Thyroid gland (tissue), 4 donors: ENCODE data around the gene PLK5. TPM values are rescaled to one million over a fixed set of nuclear protein-coding genes. Genes with fewer than 3 reads are reported as not detected.

Experiments used
- DNase-seq, 2 donors: peaks; one replicate each; pipeline ENCODE4 v3.0.0-alpha.2; 2019
- H3K27ac ChIP-seq, 3 donors: fragments of 200-600 bp; sonication (generic); 1 replicate in 2 of 3; 2 replicates in 1 of 3; pipeline ENCODE4 v1.5.1; 2016 to 2019; ENCODE audit warnings: mild to moderate bottlenecking in 1 of 3, moderate library complexity in 1 of 3
- H3K27me3 ChIP-seq: fragments of 200-600 bp; sonication (generic); one replicate; pipeline ENCODE4 v1.5.1; 2019
- H3K36me3 ChIP-seq, 2 donors: fragments of 200-600 bp; sonication (generic); one replicate each; pipeline ENCODE4 v1.5.1; 2016 to 2019
- H3K4me1 ChIP-seq, 2 donors: fragments of 200-600 bp; sonication (generic); one replicate each; pipeline ENCODE4 v1.5.1; 2017 to 2019
- H3K4me3 ChIP-seq, 3 donors: fragments of 200-600 bp; sonication (generic); replicated peaks in 1 of 3; 1 replicate in 2 of 3; 2 replicates in 1 of 3; pipeline ENCODE4 v1.5.1; 2016; ENCODE audit warnings: mild to moderate bottlenecking in 1 of 3
- H3K9me3 ChIP-seq: fragments of 200-600 bp; sonication (generic); one replicate; pipeline ENCODE4 v1.5.1; 2017
- CTCF ChIP-seq, 6 experiments: fragments of 200-600 bp in 3 of 6; fragments of 450-650 bp in 3 of 6; sonication (generic) in 3 of 6; IDR thresholded peaks; one replicate each; pipeline ENCODE4 v1.5.1; 2016 to 2019; ENCODE audit warnings: antibody characterized with exemption in 6 of 6, mild to moderate bottlenecking in 2 of 6, inconsistent platforms in 1 of 6, moderate library complexity in 1 of 6
- POLR2A ChIP-seq, 2 donors: fragments of 450-650 bp; IDR thresholded peaks; one replicate each; pipeline ENCODE4 v1.6.1; 2017; ENCODE audit warnings: antibody characterized with exemption in 2 of 2, mild to moderate bottlenecking in 2 of 2, moderate library complexity in 1 of 2
- WGBS, 2 donors: methylation state at CpG; one replicate each; pipeline ENCODE4 v1.1.5; 2017; 5-methylcytosine and 5-hydroxymethylcytosine counted together
- intact Hi-C: fragments of 100-400 bp; cut with DNase I; formaldehyde crosslinking; loops from one replicate; pipeline ENCODE4 v1.15.1; 2023
- total RNA-seq, 4 donors: library from RNA; depleted of rRNA; stranded (reverse); fragments of >200 nt; gene quantifications; one replicate each; pipeline ENCODE4 v1.2.3, GENCODE V29; 2016

PLK5 gene
- total RNA-seq, 4 donors from 2014 or later = not detected

- no peaks in the 10 kb centered on the region for H3K36me3 ChIP-seq
- intact Hi-C loops = no loop called here
- H3K27me3 ChIP-seq = peaks cover 11% of the 10 kb centered on the region
- H3K9me3 ChIP-seq = no peaks in the 10 kb centered on the region
- 76 to 78% methylated on average over 8 of the region's 8 CpGs for WGBS, 2 donors
- H3K4me1 ChIP-seq = peaks cover 7 to 19% of the 10 kb centered on the region in 2 donors
- DNase-seq = no peak
- H3K27ac ChIP-seq = no peak overlapping the region
- no peak for TF ChIP-seq CTCF (IDR thresholded peaks at IDR 0.05)
- TF ChIP-seq POLR2A (IDR thresholded peaks at IDR 0.05) = no peak
- no peak overlapping the region for H3K4me3 ChIP-seq
These were observed 18.9 kb upstream of the PLK5 start for GRCh38 chr19:1505012-1505411.

GRCh38 chr19:1505991-1506881, 17.6 kb upstream of the PLK5 start:
- no peak for DNase-seq
- no peak for TF ChIP-seq POLR2A (IDR thresholded peaks at IDR 0.05)
- no peak for TF ChIP-seq CTCF (IDR thresholded peaks at IDR 0.05)
- 90 to 91% methylated on average over 34 to 36 of the region's 45 CpGs for WGBS, 2 donors
- intact Hi-C loops = no loop called here
- Histone ChIP-seq H3K9me3 (no peaks in the 10 kb centered on the region), H3K27ac (no peak overlapping the region), H3K27me3 (peaks cover 11% of the 10 kb centered on the region), H3K4me1 (peaks cover 7 to 19% of the 10 kb centered on the region in 2 donors), H3K4me3 (no peak overlapping the region), H3K36me3 (no peaks in the 10 kb centered on the region)

GRCh38 chr19:1507192-1507660, 16.7 kb upstream of the PLK5 start:
- Histone ChIP-seq H3K9me3 (no peaks in the 10 kb centered on the region), H3K27ac (no peak overlapping the region), H3K36me3 (no peaks in the 10 kb centered on the region), H3K4me3 (peak overlapping the region in 1 of 3 donors; percentile 34), H3K27me3 (peaks cover 11% of the 10 kb centered on the region), H3K4me1 (peaks cover 7 to 19% of the 10 kb centered on the region in 2 donors)
- TF ChIP-seq CTCF (IDR thresholded peaks at IDR 0.05) = no peak
- TF ChIP-seq POLR2A (IDR thresholded peaks at IDR 0.05) = no peak
- WGBS, 2 donors = 65 to 68% methylated on average over 14 to 18 of the region's 23 CpGs
- DNase-seq = no peak
- intact Hi-C loops = no loop called here

- Histone ChIP-seq H3K4me1 (peaks cover 6 to 21% of the 10 kb centered on the region in 2 donors), H3K27me3 (peaks cover 10% of the 10 kb centered on the region), H3K27ac (peak overlapping the region; percentile 55 to 77 (median 73)), H3K4me3 (peak overlapping the region in 1 of 3 donors; percentile 34), H3K9me3 (no peaks in the 10 kb centered on the region), H3K36me3 (no peaks in the 10 kb centered on the region)
- peak; percentile 91 to 93 for DNase-seq
- peak in 1 of 2 donors; percentile 15 for TF ChIP-seq POLR2A (IDR thresholded peaks at IDR 0.05)
- TF ChIP-seq CTCF (IDR thresholded peaks at IDR 0.05) = peak in 1 of 6 experiments; percentile 27
- intact Hi-C loops = no loop called here
- WGBS, 2 donors = 0 to 2% methylated on average over 21 to 37 of the region's 46 CpGs
These were observed 15.9 kb upstream of the PLK5 start for GRCh38 chr19:1507763-1508506.
